ENCODE results near the gene PKD2L1.
"Not testable (repeated sequence)": the region's sequence is repeated elsewhere in the genome, so short reads cannot be mapped to it uniquely, and the experiment has no call there.

The PKD2L1 gene

GRCh38 chr10:100276971-100277370 lies 53.1 kb downstream of the PKD2L1 start:
- not testable (repeated sequence) for DNase-seq

- peak; percentile 36 for DNase-seq
Measured at GRCh38 chr10:100267239-100268104, 62.6 kb downstream of the PKD2L1 start, which contains the start of gene CWF19L1. CWF19L1 (minus strand) TSS chr10:100267638; CDS start chr10:100267593, 45 bp downstream.

GRCh38 chr10:100265821-100266485 lies 64.1 kb downstream of the PKD2L1 start:
- no peak for DNase-seq

GRCh38 chr10:100254191-100254590 lies 75.8 kb downstream of the PKD2L1 start:
- DNase-seq: no peak

GRCh38 chr10:100253041-100253440 lies 77.0 kb downstream of the PKD2L1 start:
- DNase-seq: no peak

GRCh38 chr10:100248820-100249219 lies 81.2 kb downstream of the PKD2L1 start:
- no peak for DNase-seq

GRCh38 chr10:100245484-100246220 lies 84.4 kb downstream of the PKD2L1 start:
- no peak for DNase-seq

GRCh38 chr10:100239851-100240250 lies 90.2 kb downstream of the PKD2L1 start:
- DNase-seq: no peak

GRCh38 chr10:100238429-100238828 lies 91.6 kb downstream of the PKD2L1 start:
- DNase-seq: no peak

Data from NCI-H2171 (cell line).